ENCODE measurements around the gene KRT74. TPM values are rescaled to one million over a fixed set of nuclear protein-coding genes. Genes with fewer than 3 reads are reported as not detected.

Gene KRT74
- total and polyA plus RNA-seq, 2 of the 8 experiments (the other 6 are each of a cell fraction or from before 2014, with no cell fraction given): not detected

DNA sequence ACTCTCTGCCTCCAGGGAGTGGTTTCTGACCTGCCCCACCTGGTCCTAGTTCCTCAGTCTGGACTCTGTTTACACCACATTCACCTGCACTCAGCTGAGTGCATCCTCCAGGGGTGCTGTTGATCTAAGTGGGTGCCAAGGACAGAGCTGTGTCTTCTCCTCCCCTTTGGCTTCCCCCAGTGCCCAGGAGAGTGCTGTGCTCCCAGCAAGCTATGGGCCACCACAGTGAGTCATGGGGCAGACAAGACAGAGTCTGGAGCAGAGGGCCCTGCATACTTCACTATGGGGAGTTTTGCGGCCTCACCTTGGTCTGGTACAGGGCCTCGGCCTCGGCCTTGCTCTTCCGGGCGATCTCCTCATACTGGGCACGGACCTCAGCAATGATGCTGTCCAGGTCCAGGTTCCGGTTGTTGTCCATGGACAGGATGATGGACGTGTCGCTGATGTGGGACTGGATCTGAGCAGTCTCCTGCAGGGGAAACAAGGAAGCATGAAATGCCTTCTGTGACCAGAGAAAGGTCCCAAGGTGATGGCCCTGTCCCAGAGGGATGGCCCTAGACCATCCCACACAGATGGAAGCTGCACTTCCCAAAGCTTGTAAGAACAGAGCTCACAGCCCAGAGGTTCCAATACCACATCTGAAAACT, 39.9 kb upstream of the KRT74 start:
- H4K91ac ChIP-seq (replicated peaks; ENCODE audit: insufficient read length, low read length): no peak overlapping the region
- H4K5ac ChIP-seq (ENCODE audit: insufficient read length, low read depth, low read length): no peak overlapping the region
- no peak overlapping the region for H3K27ac ChIP-seq (ENCODE audit: low read depth, low read length)
- H3K23ac ChIP-seq (ENCODE audit: insufficient read length): no peak overlapping the region
- no peaks in the 10 kb centered on the region for H4K20me1 ChIP-seq (replicated peaks in 1 of 2; ENCODE audit: control insufficient read depth in 1 of 2, insufficient read depth in 2 of 2, low read length in 2 of 2)
- H3K79me2 ChIP-seq (ENCODE audit: control insufficient read depth in 1 of 2, insufficient read depth in 2 of 2, low read length in 2 of 2): no peaks in the 10 kb centered on the region
- H3K23me2 ChIP-seq (ENCODE audit: low read depth, low read length): no peaks in the 10 kb centered on the region
- H3K18ac ChIP-seq (ENCODE audit: extremely low read depth, low read length): no peak overlapping the region
- no peaks in the 10 kb centered on the region for H3K9me3 ChIP-seq (ENCODE audit: insufficient read depth in 2 of 2, low read depth in 1 of 2, low read length in 1 of 2)
- no peak overlapping the region for H3K4me2 ChIP-seq (ENCODE audit: insufficient read depth in 1 of 2, low read depth in 2 of 2, low read length in 2 of 2)
- no peaks in the 10 kb centered on the region for H3K79me1 ChIP-seq (ENCODE audit: low read depth, low read length)
- H2BK5ac ChIP-seq (ENCODE audit: low read depth, low read length): no peak overlapping the region
- no peak overlapping the region for H4K8ac ChIP-seq (ENCODE audit: extremely low read depth, insufficient read depth, low read length)
- no peaks in the 10 kb centered on the region for H3K27me3 ChIP-seq (replicated peaks in 1 of 4; ENCODE audit: control insufficient read depth in 3 of 4, extremely low read depth in 1 of 4, insufficient read depth in 3 of 4, low read length in 3 of 4)
- H2BK15ac ChIP-seq (ENCODE audit: low read length): no peak overlapping the region
- H2BK12ac ChIP-seq (ENCODE audit: low read depth, low read length): no peak overlapping the region
- H3K36me3 ChIP-seq (ENCODE audit: control insufficient read depth in 2 of 4, insufficient read depth in 4 of 4, low read length in 3 of 4): no peaks in the 10 kb centered on the region
- no peak overlapping the region for H2AFZ ChIP-seq (ENCODE audit: low read length)
- 94% methylated on average over 9 of the region's 9 CpGs; no CpG with 5 or more reads in 1 of the 2 experiments for WGBS, 2 experiments (ENCODE audit: extremely low coverage in 1 of 2, insufficient coverage in 1 of 2, insufficient read length in 1 of 2, insufficient replicate concordance in 2 of 2, low coverage in 1 of 2, low lambda C conversion rate in 2 of 2, missing lambda C conversion rate in 1 of 2)
- DNase-seq (ENCODE audit: low read depth in 1 of 2, low spot score in 2 of 2) (peak in 1 of 2 experiments; percentile 17), FAIRE-seq (no peak)
- no peak overlapping the region for H2BK20ac ChIP-seq (ENCODE audit: low read length)
- POLR2A ChIA-PET (ENCODE audit: partially characterized antibody): no interaction called here
- no peak overlapping the region for H2AK5ac ChIP-seq (ENCODE audit: low read depth, low read length)
- no peak overlapping the region for H3K4me3 ChIP-seq (ENCODE audit: extremely low read depth in 1 of 4, insufficient read depth in 2 of 4, low read depth in 3 of 4, low read length in 4 of 4)
- no peak overlapping the region for H3K4ac ChIP-seq (replicated peaks; ENCODE audit: insufficient read length, low read depth, low read length)
- peaks cover 0 to 3% (median 0%) of the 10 kb centered on the region in 4 experiments; a peak in 1 of 7 replicates for H3K4me1 ChIP-seq (replicated peaks in 1 of 4; ENCODE audit: control insufficient read depth in 3 of 4, insufficient read depth in 4 of 4, low read length in 3 of 4)
- CTCF ChIA-PET (ENCODE audit: partially characterized antibody): interaction anchor here (1.0 to 2.2 kb wide), 2 partner anchors 30 to 93 kb away, joined by 3 to 8 read pairs; no protein-coding TSS in a partner anchor
- no peak overlapping the region for H2BK120ac ChIP-seq (replicated peaks; ENCODE audit: low read depth, low read length)
- no peak overlapping the region for H3K56ac ChIP-seq (replicated peaks; ENCODE audit: insufficient read length, low read depth, low read length)
- H3K9ac ChIP-seq (replicated peaks in 1 of 4; ENCODE audit: extremely low read depth in 1 of 4, low read depth in 3 of 4, low read length in 3 of 4): no peak overlapping the region
- H3K14ac ChIP-seq (ENCODE audit: insufficient read length): no peak overlapping the region
